ENCODE measurements around the gene PFDN4.
"Not testable (repeated sequence)": the region's sequence is repeated elsewhere in the genome, so short reads cannot be mapped to it uniquely, and the experiment has no call there.

Gene PFDN4

GRCh38 chr20:54220722-54221121, 12.8 kb downstream of the PFDN4 start:
- no peak for DNase-seq (ENCODE audit: insufficient read length)
- TF ChIP-seq POLR2AphosphoS5 (IDR thresholded peaks at IDR 0.05; ENCODE audit: low read depth, low read length) = no peak
- no peak for TF ChIP-seq TAF1 (IDR thresholded peaks at IDR 0.05; ENCODE audit: borderline replicate concordance, low read depth, low read length)
- no peak for TF ChIP-seq POLR2A (IDR thresholded peaks at IDR 0.05; ENCODE audit: low read depth, low read length)
- no peak for FAIRE-seq

DNA sequence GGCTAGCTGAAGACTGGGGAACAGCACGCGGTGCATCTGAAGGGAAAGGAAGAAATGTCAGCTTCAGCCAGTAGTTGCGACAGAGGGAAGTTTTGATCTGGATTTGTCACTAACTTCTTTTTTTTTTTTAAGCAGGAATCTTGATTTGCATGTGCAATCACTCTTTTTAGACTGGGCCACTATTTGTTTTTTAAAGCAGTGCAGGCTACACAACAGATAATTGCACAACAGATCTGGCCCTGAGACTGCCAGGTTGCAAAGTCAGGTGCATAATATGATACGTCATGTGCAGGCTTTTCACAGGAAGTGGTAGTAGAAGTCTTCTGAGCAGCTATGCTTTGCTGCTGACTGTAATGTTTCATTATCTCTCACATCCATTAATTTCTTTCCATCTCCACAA, 13.5 kb downstream of the PFDN4 start:
- no peak for TF ChIP-seq POLR2AphosphoS5 (IDR thresholded peaks at IDR 0.05; ENCODE audit: low read depth, low read length)
- TF ChIP-seq POLR2A (IDR thresholded peaks at IDR 0.05; ENCODE audit: low read depth, low read length) = no peak
- TF ChIP-seq TAF1 (IDR thresholded peaks at IDR 0.05; ENCODE audit: borderline replicate concordance, low read depth, low read length) = no peak
- no peak for DNase-seq (ENCODE audit: insufficient read length)
- no peak for FAIRE-seq

GRCh38 chr20:54221996-54222890, 14.4 kb downstream of the PFDN4 start:
- no peak for TF ChIP-seq TAF1 (IDR thresholded peaks at IDR 0.05; ENCODE audit: borderline replicate concordance, low read depth, low read length)
- no peak for TF ChIP-seq POLR2AphosphoS5 (IDR thresholded peaks at IDR 0.05; ENCODE audit: low read depth, low read length)
- no peak for TF ChIP-seq POLR2A (IDR thresholded peaks at IDR 0.05; ENCODE audit: low read depth, low read length)
- no peak for DNase-seq (ENCODE audit: insufficient read length)
- FAIRE-seq = no peak

DNA sequence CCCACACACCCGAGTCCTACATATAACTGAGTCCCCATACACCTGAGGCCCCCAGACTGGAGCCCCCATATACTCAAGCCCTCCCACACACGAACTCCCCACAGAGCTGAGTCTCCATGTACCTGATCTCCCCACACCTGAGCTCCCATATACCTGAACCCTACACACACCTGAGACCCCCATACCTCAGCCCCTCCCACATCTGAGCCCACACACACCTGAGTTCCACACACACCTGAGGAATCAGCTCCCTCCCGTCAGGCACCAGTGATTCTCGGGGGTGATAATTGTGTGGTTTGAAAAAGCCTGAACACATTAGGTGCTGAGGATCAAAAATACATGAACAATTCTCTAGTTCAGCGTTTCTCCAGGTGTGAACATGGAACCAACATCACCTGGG, 15.4 kb downstream of the PFDN4 start:
- FAIRE-seq (no peak), DNase-seq (ENCODE audit: insufficient read length) (no peak)
- no peak for TF ChIP-seq POLR2AphosphoS5 (IDR thresholded peaks at IDR 0.05; ENCODE audit: low read depth, low read length)
- no peak for TF ChIP-seq POLR2A (IDR thresholded peaks at IDR 0.05; ENCODE audit: low read depth, low read length)
- TF ChIP-seq TAF1 (IDR thresholded peaks at IDR 0.05; ENCODE audit: borderline replicate concordance, low read depth, low read length) = no peak

DNA sequence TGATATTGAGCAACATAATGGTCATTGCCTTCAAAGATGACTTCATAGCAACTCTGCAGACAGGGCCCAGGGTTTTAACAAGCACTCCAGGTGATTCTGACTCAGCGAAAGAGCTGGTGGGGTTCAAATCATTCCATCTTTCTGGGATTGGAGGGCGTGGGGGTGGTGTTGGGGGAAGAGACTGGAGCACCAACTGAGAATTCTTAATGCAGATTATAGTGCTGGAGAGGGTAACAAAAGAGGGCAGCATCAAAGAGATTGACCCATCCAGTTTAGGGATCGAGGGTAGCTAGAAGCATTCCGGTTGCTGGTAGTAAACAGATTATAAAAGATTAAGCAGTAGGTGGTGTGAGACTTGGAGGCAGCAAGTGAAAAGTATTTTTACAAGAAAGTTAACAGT, 15.9 kb downstream of the PFDN4 start:
- FAIRE-seq (no peak), DNase-seq (ENCODE audit: insufficient read length) (no peak)
- TF ChIP-seq TAF1 (IDR thresholded peaks at IDR 0.05; ENCODE audit: borderline replicate concordance, low read depth, low read length) (no peak), POLR2A (IDR thresholded peaks at IDR 0.05; ENCODE audit: low read depth, low read length) (no peak), POLR2AphosphoS5 (IDR thresholded peaks at IDR 0.05; ENCODE audit: low read depth, low read length) (no peak)

DNA sequence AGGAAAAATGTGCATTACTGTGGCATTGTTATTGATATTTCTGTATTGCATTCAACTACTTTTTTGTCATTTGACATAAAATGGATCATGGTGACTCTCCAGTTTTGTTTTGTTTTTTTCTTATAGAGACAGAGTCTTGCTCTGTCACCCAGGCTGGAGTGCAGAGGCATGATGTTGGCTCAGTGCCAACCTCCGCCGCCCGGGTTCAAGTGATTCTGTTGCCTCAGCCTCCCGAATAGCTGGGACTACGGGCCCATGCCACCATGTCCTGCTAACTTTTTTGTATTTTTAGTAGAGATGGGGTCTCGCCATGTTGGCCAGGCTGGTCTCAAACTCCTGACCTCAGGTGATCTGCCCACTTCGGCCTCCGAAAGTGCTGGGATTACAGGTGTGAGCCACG, 16.8 kb downstream of the PFDN4 start:
- not testable (repeated sequence) for DNase-seq (ENCODE audit: insufficient read length); FAIRE-seq

DNA sequence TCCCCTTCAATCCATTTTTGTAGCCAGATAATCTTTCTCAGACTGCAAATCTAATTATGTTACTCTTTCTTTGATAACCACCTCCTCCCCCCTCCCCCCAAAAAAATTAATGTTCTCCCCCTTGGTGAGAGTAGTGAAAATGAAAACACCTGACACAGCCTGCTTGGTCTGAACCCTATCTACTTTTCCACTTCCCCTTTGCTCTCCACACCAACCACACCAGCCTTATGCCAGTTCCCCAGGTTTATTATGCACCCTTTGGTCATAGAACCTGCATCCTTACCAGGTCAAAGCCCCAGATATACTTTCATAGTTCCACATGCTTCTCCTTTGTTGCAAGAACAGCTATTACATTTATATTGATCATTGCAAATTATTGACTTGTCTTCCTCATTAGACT, 19.4 kb downstream of the PFDN4 start:
- TF ChIP-seq TAF1 (IDR thresholded peaks at IDR 0.05; ENCODE audit: borderline replicate concordance, low read depth, low read length) = no peak
- no peak for TF ChIP-seq POLR2AphosphoS5 (IDR thresholded peaks at IDR 0.05; ENCODE audit: low read depth, low read length)
- TF ChIP-seq POLR2A (IDR thresholded peaks at IDR 0.05; ENCODE audit: low read depth, low read length) = no peak
- no peak for FAIRE-seq

DNA sequence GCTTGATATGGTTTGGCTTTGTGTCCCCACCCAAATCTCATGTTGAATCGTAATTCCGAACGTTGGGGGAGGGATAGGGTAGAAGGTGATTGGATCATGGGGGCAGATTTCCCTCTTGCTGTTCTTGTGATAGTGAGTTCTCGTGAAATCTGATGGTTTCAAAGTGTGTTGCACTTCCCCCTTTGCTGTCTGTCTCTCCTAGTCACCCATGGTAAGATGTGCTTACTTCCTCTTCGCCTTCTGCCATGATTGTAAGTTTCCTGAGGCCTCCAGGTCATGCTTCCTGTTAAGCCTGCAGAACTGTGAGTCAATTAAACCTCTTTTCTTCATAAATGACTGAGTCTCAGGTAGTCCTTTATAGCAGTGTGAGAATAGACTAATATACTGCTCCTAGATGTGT, 19.9 kb downstream of the PFDN4 start:
- DNase-seq (ENCODE audit: insufficient read length) (no peak), FAIRE-seq (no peak)
- TF ChIP-seq TAF1 (IDR thresholded peaks at IDR 0.05; ENCODE audit: borderline replicate concordance, low read depth, low read length) (no peak), POLR2A (IDR thresholded peaks at IDR 0.05; ENCODE audit: low read depth, low read length) (no peak), POLR2AphosphoS5 (IDR thresholded peaks at IDR 0.05; ENCODE audit: low read depth, low read length) (no peak)

More for the DNA sequence above, 19.4 kb downstream of the PFDN4 start:
- no peak for DNase-seq (ENCODE audit: insufficient read length)

DNA sequence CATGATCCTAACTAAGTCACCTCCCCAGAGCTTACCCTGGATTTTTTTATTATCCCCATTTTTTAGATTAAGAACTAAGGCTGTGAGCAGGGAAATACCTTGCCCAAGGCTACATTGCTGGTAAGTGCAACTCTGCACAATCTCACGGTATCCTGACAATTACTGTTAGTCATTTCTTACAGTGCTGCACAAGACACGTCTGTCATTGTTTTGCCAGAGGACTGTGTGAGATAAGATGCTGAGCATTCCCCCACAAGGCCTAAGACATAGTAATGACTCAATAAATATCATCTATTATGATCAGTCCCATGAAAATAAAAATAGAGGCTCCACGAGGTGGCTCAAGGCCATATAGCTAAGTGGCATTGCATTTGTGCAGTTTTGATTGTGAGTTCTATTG, 21.0 kb downstream of the PFDN4 start:
- DNase-seq (ENCODE audit: insufficient read length) (no peak), FAIRE-seq (no peak)

DNA sequence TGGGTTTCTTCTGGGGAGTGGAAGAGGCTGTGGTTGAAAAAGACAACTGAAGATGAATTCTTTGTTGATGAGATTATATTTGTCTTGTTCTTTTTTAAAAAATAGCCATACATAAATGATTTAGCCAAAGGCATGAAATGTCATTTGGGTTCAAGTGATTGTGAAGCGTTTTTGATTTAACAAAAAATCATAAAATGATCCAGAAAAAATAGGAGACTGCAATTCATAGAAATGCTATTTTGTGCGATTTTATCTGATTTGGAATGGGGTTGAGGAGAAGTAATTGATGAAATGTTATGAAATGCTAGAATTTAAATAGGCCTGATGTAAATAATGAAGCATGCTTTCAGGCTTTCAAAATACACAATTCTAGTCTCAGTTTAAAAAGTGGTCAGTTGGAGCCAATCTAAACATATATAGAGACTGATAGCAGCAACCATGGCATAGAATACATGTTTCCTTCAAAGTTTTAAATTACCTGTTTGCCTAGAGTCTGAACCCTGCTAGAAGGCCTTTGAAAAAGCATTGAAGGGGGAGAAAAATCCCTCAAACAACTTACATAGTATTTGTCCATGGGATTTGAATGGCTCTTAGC, 21.8 kb downstream of the PFDN4 start:
- no peak for FAIRE-seq
- no peak for DNase-seq (ENCODE audit: insufficient read length)
- TF ChIP-seq POLR2AphosphoS5 (IDR thresholded peaks at IDR 0.05; ENCODE audit: low read depth, low read length) = no peak
- TF ChIP-seq TAF1 (IDR thresholded peaks at IDR 0.05; ENCODE audit: borderline replicate concordance, low read depth, low read length) = no peak
- TF ChIP-seq POLR2A (IDR thresholded peaks at IDR 0.05; ENCODE audit: low read depth, low read length) = no peak

More for the DNA sequence above, 21.0 kb downstream of the PFDN4 start:
- TF ChIP-seq POLR2A (IDR thresholded peaks at IDR 0.05; ENCODE audit: low read depth, low read length) = no peak
- TF ChIP-seq TAF1 (IDR thresholded peaks at IDR 0.05; ENCODE audit: borderline replicate concordance, low read depth, low read length) = no peak
- TF ChIP-seq POLR2AphosphoS5 (IDR thresholded peaks at IDR 0.05; ENCODE audit: low read depth, low read length) = no peak

GRCh38 chr20:54231036-54231435, 23.1 kb downstream of the PFDN4 start:
- TF ChIP-seq TAF1 (IDR thresholded peaks at IDR 0.05; ENCODE audit: borderline replicate concordance, low read depth, low read length) = no peak
- no peak for TF ChIP-seq POLR2A (IDR thresholded peaks at IDR 0.05; ENCODE audit: low read depth, low read length)
- TF ChIP-seq POLR2AphosphoS5 (IDR thresholded peaks at IDR 0.05; ENCODE audit: low read depth, low read length) = no peak
- DNase-seq (ENCODE audit: insufficient read length) (no peak), FAIRE-seq (no peak)

- FAIRE-seq = peak; percentile 5
- no peak for DNase-seq (ENCODE audit: insufficient read length)
- TF ChIP-seq POLR2A (IDR thresholded peaks at IDR 0.05; ENCODE audit: low read depth, low read length) = no peak
- TF ChIP-seq POLR2AphosphoS5 (IDR thresholded peaks at IDR 0.05; ENCODE audit: low read depth, low read length) = no peak
- TF ChIP-seq TAF1 (IDR thresholded peaks at IDR 0.05; ENCODE audit: borderline replicate concordance, low read depth, low read length) = no peak
These were observed 27.1 kb downstream of the PFDN4 start for GRCh38 chr20:54234991-54235390.
